Gastrocnemius medialis (tissue), 4 donors: ENCODE data around the gene KIRREL3. TPM values are rescaled to one million over a fixed set of nuclear protein-coding genes. Genes with fewer than 3 reads are reported as not detected.

Experiments used
- ATAC-seq, 2 donors: fragments of 150-250 bp; one replicate each; pipeline ENCODE4 v1.9.1; 2016
- DNase-seq, 2 donors: peaks; one replicate each; pipeline ENCODE4 v3.0.0-alpha.2; 2019
- H3K27ac ChIP-seq, 4 donors: fragments of 200-600 bp; sonication (generic); 1 replicate in 1 of 4; 2 replicates in 3 of 4; pipeline ENCODE4 v1.5.1; 2016 to 2018; ENCODE audit warnings: mild to moderate bottlenecking in 2 of 4, moderate library complexity in 1 of 4
- H3K27me3 ChIP-seq, 3 donors: fragments of 200-600 bp; sonication (generic) in 2 of 3; 1 replicate in 1 of 3; 2 replicates in 2 of 3; pipeline versions ENCODE4 v1.5.1 to v1.6.0; 2016 to 2019; ENCODE audit warnings: mild to moderate bottlenecking in 1 of 3, moderate library complexity in 1 of 3
- H3K36me3 ChIP-seq, 2 donors: fragments of 200-600 bp; sonication (generic) in 1 of 2; one replicate each; pipeline ENCODE4 v1.5.1; 2017 to 2018
- H3K4me1 ChIP-seq, 2 donors: fragments of 200-600 bp; sonication (generic) in 1 of 2; one replicate each; pipeline ENCODE4 v1.5.1; 2016 to 2017; ENCODE audit warnings: mild to moderate bottlenecking in 2 of 2
- H3K4me3 ChIP-seq, 4 donors: fragments of 200-600 bp; sonication (generic) in 3 of 4; 1 replicate in 1 of 4; 2 replicates in 3 of 4; pipeline ENCODE4 v1.5.1; 2016 to 2019; ENCODE audit warnings: mild to moderate bottlenecking in 2 of 4
- H3K9me3 ChIP-seq, 3 donors: fragments of 200-600 bp; sonication (generic) in 2 of 3; 1 replicate in 1 of 3; 2 replicates in 2 of 3; pipeline ENCODE4 v1.5.1; 2016 to 2019
- CTCF ChIP-seq, 5 experiments: fragments of 450-650 bp in 3 of 5; fragments of 200-600 bp in 2 of 5; sonication (generic) in 2 of 5; IDR thresholded peaks in 4 of 5; conservative IDR thresholded peaks in 1 of 5; 1 replicate in 4 of 5; 2 replicates in 1 of 5; pipeline ENCODE4 v1.5.1; 2016 to 2019; ENCODE audit warnings: antibody characterized with exemption in 5 of 5, mild to moderate bottlenecking in 3 of 5, moderate library complexity in 3 of 5
- POLR2A ChIP-seq, 2 donors: fragments of 450-650 bp; IDR thresholded peaks; one replicate each; pipeline ENCODE4 v1.6.1; 2017; ENCODE audit warnings: antibody characterized with exemption in 2 of 2, mild to moderate bottlenecking in 2 of 2, moderate library complexity in 2 of 2
- in situ Hi-C, 4 donors: fragments of 200-750 bp; cut with MboI; loops; one replicate each; pipeline versions ENCODE4 v1.15.0 to v1.8.0; 2017; ENCODE audit warnings: low sequenced_read_pairs in 4 of 4
- intact Hi-C: fragments of 100-400 bp; cut with DNase I; formaldehyde crosslinking; loops from one replicate; pipeline ENCODE4 v1.15.1; 2023; ENCODE audit warnings: low total_unique reads
- total RNA-seq, 4 donors: library from RNA; depleted of rRNA; stranded (reverse); fragments of >200 nt; gene quantifications; one replicate each; pipeline versions ENCODE4 v1.1.0 to v1.2.3, GENCODE V29; 2016

Gene KIRREL3
- total RNA-seq, 4 donors from 2014 or later = 0.10 TPM; not detected in 3

- Histone ChIP-seq H3K4me1 (no peaks in the 10 kb centered on the region), H3K9me3 (no peaks in the 10 kb centered on the region), H3K4me3 (no peak overlapping the region), H3K27ac (no peak overlapping the region), H3K36me3 (no peaks in the 10 kb centered on the region), H3K27me3 (peaks cover 0 to 17% (median 7%) of the 10 kb centered on the region in 3 donors)
- ATAC-seq = no peak
- intact Hi-C loops (no loop called here), in situ Hi-C loops (no loop called here)
- DNase-seq = no peak
- TF ChIP-seq POLR2A (IDR thresholded peaks at IDR 0.05) = no peak
- TF ChIP-seq CTCF (IDR thresholded peaks at IDR 0.05 in 4 of 5, conservative IDR thresholded peaks at IDR 0.05 in 1 of 5) = no peak
Measured at GRCh38 chr11:126567419-126567818, 433.2 kb downstream of the KIRREL3 start.

DNA sequence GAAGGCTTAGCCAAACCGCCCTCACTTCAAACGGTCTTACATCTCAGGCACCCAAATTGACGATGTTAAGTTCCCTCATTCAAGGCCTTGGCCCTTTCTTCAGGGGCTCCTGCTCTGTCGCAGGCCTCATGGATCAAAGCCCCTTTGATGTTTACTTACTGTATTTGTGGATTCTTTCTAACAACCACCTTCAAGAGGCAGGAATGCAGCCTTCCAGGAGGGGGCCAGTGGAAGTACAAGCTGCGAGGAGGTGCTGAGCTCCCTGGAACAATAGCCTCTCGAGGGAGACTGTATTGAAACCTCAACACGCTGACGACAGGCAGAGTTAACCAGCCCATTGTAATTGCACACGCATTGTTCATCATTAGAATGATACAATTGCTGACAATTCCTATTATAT lies 436.0 kb downstream of the KIRREL3 start:
- intact Hi-C loops = no loop called here
- TF ChIP-seq CTCF (IDR thresholded peaks at IDR 0.05 in 4 of 5, conservative IDR thresholded peaks at IDR 0.05 in 1 of 5) (no peak), POLR2A (IDR thresholded peaks at IDR 0.05) (no peak)
- no peak overlapping the region for H3K4me3 ChIP-seq
- peaks cover 0 to 12% (median 0%) of the 10 kb centered on the region in 3 donors for H3K27me3 ChIP-seq
- DNase-seq (no peak), ATAC-seq (no peak)
- in situ Hi-C loops = no loop called here
- no peaks in the 10 kb centered on the region for H3K36me3 ChIP-seq
- no peak overlapping the region for H3K27ac ChIP-seq
- no peaks in the 10 kb centered on the region for H3K4me1 ChIP-seq
- H3K9me3 ChIP-seq = no peaks in the 10 kb centered on the region

DNA sequence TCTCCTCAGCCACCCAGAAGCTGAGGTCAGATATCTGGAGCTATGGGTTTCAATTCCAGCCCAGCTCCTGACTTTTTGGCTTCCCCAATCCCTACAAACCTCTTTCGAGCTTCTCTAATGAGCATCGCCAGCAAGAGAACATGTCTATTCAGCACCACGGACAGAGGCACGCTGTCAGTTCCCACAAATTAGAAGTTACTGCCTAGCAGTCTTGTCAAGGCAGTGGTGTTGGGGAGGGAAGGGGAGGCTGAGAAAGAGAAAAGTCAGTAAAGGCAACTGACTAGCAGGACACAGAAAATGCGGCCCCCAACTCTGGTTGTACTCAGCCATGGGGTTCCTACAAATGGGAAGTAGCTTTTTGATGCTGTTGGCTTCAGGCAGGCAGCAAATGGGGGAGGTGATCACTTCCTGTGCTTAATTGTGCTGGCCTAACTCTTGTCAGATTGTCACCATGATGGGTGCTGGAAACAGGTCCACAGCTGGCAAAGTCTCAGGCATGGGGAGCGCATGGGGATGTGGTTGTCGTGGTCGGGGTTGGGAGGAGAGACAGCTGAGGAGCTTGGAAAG lies 439.2 kb downstream of the KIRREL3 start:
- H3K27me3 ChIP-seq = peaks cover 0 to 12% (median 0%) of the 10 kb centered on the region in 3 donors
- intact Hi-C loops = no loop called here
- H3K4me1 ChIP-seq = no peaks in the 10 kb centered on the region
- H3K4me3 ChIP-seq = no peak overlapping the region
- no peak for DNase-seq
- ATAC-seq = no peak
- H3K36me3 ChIP-seq = no peaks in the 10 kb centered on the region
- no peak overlapping the region for H3K27ac ChIP-seq
- TF ChIP-seq POLR2A (IDR thresholded peaks at IDR 0.05) (no peak), CTCF (IDR thresholded peaks at IDR 0.05 in 4 of 5, conservative IDR thresholded peaks at IDR 0.05 in 1 of 5) (no peak)
- H3K9me3 ChIP-seq = no peaks in the 10 kb centered on the region
- in situ Hi-C loops = no loop called here

GRCh38 chr11:126560221-126560620 lies 440.3 kb downstream of the KIRREL3 start:
- in situ Hi-C loops = no loop called here
- ATAC-seq = no peak

More at GRCh38 chr11:126560221-126560620, 440.3 kb downstream of the KIRREL3 start:
- intact Hi-C loops = no loop called here
- Histone ChIP-seq H3K27me3 (peaks cover 0 to 12% (median 0%) of the 10 kb centered on the region in 3 donors), H3K36me3 (no peaks in the 10 kb centered on the region), H3K9me3 (no peaks in the 10 kb centered on the region), H3K4me1 (no peaks in the 10 kb centered on the region), H3K27ac (no peak overlapping the region), H3K4me3 (no peak overlapping the region)
- TF ChIP-seq POLR2A (IDR thresholded peaks at IDR 0.05) = no peak
- no peak for TF ChIP-seq CTCF (IDR thresholded peaks at IDR 0.05 in 4 of 5, conservative IDR thresholded peaks at IDR 0.05 in 1 of 5)
- no peak for DNase-seq
